Measurements from ENCODE around the gene MPRIP.

Gene MPRIP

DNA sequence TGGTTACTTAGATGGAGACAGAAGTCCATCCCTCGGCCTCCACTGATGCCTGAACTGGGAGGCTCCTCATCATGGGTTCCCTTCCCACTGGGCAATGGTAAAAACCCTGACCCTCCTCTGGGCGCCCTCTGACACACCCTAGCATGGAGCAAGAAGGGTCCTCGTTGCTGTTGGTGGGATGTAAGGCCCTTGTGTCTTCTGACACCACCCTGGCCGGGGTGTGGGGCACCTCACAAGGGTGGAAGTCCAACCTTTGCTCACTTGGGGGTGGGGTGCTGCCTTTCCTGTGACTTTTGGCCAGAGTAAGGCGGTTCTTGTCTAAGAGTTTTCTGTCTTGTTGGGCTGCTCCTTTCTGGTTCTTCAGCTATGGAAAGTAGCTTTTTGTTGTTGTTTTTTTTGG, 28.7 kb downstream of the MPRIP start:
- DNase-seq (ENCODE audit: low read depth): no peak

DNA sequence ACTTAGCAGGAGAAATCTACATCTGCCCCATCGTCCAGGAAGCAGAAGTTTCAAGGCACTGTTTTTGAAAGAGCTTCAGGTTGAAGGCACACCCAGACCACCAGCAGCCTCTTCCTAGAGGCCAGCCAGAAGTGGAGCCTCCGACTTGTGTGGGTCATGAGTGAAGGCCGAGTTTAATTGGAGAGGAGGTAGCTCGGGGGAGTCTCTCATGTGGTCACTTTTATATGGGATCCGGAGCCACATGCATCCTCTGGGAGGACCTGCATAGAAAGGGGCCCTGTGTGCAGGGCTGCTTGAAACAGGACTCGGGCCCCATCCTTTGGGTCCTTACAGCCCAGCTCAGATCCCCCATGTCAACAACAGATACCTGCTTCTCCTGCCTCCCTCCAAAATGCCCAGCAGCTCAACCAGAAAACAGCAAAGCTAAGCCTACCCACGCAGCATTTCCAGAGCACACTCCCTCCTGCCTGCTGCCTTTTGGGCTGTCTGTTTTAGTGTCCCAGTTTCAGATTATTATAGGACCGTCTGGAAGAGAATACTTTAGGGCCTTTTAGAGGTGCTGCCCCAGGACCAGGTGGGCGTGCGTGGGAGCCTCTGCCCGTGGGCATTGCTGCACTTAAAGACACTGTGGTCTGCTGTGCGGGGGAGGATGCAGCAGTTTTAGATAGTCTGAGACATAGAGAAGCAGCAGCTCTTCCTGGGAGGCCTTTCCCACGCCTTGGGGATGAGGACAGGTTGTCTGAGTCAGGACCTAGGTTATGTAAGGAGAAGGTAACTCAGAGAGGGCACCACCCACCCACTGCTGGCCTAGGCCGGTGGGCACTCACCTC, 29.5 kb downstream of the MPRIP start:
- DNase-seq (ENCODE audit: low read depth): no peak

DNA sequence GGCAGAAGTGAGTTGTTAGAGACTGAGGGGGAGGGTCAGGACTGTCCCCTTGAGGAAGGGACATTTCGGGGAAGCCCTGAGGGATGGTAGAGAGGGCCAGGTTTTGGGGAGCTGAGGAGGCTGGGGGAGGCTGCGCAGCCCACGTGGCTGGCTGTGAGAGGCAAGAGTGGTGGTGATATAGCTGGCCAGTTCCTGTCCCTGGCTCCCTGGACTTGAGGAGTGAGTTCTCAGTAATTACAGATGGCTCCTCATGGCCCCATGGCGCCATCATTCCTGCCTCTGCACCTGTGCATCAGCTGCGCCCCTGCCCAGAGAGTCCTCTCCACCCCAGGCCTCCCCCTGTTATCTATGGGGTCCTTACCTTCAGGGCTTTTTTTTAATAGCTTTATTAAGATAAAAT, 30.3 kb downstream of the MPRIP start:
- no peak for DNase-seq (ENCODE audit: low read depth)

DNA sequence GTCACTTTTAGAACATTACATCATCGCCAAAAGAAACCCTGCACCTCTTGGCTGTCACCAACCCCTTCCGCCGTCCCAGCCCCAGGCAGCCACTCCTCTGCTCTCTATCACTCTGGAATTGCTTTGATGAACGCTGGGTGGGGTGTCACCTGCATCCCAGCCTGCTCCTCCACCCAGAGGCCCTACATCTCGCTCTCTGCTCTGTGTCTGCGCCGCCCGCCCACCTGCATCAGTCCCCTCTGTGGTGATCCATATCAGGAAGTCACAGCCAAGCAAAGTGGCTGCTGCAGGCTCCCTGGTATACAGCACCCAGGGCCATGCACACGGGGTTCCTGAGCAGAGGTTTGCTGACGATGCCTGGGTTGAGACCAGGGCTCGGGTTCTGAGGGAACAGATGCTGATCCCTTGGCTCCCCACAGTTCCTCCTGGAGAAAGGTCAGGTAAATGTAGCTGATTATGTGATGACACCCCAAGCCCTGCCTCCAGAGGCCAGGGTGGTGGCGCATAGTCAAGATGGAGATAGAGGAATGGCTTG, 30.8 kb downstream of the MPRIP start:
- DNase-seq (ENCODE audit: low read depth): no peak

DNA sequence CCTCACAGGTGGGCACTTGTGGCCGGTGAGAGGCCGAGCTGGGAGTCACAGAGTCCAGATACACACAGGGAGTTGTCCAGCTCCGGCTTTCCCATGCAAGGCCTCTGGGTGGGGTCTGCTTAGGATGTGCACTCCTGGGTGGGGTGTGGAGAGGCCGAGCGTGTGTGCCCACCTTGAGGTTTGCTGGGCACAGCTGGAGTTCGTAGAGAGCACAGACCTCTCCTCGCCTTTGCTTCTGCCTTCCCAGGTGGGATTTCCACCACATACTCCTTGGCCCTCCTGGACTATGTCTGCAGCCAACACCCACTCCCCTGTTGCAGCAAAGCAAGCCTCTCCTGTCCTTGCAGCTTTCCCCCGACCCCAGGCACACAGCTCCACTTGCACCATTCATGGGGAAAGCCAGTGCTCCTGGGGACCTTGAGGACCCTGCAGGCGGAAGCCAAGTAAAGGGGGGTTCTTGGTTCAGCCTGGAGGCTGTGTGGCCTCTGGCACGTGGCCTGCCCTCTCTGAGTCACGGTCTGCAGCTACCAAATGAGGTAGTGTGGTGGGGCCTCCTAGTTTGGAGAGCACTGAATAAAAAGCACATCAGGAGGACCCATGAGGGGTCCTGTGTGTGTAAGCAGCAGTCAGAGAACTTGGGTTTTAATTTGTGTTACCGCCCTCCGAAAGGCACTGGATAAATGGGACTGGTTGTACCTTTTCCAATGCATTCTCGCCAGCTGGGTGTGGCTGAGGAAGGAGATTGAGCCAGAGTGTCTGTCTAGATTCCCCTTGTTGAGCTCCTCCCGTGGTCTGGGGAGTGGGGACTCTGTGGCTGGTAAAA, 31.5 kb downstream of the MPRIP start:
- DNase-seq (ENCODE audit: low read depth): no peak

DNA sequence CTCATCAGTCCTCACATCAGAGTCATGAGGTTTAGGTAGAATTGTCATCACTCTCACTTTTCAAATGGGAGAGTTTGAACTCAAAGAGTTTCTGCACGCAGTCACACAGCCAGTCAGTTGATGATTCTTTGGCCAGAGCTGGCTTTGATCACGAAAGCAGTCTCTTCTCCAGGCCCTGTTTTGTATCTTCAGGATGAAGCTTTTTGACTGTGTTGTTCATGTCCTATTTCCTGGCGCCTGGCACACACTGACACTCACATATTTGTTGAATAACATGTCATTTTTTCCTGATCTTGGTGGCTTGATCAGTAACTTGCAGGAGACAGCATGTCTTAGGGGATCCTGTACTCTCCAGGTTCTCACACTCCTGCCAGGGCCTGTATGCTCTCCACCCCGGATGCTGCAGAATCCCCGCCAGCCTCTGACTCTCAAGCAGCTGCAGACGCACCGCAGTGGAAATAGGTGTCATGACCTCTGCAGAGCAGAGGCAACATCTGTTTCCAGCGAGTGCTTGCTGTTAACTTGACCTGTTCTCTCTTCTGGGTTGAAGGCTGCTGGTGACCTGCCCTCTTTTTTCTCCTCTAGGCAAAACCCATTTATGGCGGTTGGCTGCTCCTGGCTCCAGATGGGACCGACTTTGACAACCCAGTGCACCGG, 33.0 kb downstream of the MPRIP start:
- DNase-seq (ENCODE audit: low read depth): no peak

DNA sequence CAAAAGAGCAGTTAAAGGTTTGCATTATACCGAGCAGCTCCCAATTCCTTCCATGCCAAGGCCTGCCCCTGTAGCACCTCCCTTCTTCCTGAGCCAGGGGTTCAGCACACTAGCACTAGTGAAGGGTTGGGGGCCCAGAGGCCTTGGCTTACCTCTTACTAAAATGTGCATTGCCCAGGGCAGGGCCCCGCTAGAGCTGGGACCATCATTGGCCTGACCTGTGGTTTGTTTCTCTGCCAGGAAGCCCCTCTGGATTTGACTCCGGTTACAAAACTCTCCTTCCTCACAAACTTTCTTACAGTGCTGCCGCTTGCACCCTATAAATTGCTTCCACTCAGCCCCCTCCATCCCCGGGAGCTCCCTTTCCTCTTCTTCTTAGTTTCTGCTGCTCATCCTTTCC, 33.8 kb downstream of the MPRIP start:
- DNase-seq (ENCODE audit: low read depth): no peak

DNA sequence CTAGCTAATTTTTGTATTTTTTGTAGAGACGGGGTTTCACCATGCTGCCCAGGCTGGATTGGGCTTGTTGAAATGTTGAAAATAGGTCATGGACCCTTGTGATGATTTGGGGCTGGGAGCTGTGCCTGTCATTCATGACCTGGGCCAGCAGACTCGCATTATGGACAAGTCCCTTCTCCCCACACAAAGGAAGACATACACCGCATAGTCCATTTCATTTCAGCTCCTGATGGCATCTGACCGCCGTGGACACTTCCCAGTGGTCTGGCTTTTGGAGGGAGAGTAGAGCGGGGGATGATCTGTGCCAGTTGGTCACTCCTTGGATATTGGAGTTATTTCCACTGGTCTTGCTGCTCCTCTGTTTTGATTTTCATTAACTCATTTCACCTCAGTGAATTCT, 34.8 kb downstream of the MPRIP start:
- no peak for DNase-seq (ENCODE audit: low read depth)

DNA sequence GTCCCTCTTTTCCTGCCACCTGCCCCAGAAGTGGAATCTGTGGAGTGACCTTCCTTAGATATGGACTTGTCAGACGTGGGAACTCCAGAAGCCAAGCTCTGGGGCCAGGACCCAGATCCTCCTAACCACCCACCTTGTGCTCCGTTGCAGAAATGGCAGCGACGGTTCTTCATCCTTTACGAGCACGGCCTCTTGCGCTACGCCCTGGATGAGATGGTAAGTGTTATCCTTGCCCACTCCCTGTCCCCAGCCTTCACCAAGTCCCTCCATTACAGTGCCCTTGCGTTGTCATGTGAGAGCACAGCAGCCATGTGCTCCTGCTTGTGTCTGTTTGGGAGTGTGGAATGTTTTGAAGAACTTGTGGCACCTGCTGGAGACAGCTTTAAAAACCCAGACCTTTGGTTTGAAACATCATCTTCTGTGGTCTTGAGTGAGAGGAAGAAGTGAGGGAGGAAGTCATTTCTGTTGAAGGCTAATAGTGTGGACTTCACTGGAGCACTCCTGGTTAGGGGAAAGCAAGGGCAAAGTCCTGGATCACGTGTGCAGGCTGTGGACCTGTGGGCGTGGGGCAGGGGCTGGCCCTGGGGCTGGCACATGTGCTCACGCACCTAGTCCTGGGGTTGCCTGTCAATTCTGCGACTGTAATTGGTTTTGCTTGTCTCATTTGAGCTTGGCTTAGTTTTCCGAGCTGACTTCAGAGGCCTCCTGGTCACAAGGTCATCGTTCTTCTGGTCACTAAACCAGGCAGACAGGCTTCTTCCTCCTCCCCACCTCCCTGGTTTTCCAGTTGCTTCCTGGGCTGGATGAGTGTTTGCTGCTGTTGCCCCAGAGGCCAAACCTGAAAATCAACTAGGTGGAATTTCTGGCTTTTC, 35.8 kb downstream of the MPRIP start:
- no peak for DNase-seq (ENCODE audit: low read depth)

DNA sequence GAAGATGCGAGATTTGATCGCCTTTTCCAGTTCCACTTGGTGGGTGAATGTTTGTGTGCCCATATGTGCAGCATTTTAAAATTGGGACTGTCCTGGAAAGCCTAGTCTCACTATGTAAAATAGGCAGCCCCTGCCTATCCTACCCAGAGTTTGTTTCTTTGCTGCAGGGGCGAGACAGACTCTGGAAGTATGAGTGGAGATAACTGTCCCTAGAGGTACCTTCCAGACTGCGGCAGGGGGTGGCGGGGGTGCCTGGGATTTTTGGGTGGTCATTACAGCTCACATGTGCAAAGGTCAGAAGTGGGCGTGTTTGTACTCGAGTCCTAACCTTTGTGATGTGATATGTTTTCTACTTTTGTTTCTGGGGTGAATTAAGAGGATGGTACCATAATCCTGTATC, 36.6 kb downstream of the MPRIP start:
- DNase-seq (ENCODE audit: low read depth): no peak

DNA sequence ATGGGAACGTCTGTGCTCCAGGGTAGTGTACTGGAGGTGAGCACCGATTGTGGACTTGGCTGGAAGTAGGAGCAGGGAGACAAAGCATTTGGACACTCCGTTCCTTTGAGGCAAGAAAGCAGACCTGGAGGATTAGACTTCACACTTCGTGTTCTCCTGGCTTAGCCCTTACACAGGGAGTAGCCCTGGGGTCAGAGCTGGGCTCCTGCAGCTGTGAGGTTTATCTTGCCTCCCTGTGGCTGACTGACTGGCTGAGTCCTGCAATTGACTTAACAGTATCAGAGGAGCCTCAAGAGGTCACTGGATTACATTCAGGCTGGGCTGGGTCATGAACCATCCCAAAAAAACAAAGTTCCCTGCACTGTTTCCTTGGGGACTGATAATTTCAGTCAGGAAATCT, 37.1 kb downstream of the MPRIP start:
- DNase-seq (ENCODE audit: low read depth): no peak

DNA sequence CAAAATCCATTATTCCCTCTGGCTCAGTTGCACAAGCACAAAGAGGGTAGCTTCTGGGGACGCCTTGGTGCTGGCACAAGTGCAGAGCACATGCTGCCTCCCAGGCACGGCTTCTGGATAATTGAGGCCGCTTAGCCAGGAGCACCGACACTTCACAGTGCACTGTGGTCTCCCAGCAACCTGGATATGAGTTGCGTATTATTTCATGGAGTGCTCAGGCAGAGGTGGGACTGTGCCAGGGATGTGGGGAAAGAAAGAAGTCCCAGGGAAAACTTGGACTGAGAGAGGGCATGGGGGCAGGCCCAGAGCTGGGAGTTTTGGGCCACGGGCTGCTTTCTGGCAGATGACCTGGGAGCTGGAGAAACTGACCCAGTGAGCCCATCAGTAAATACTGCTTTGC, 37.5 kb downstream of the MPRIP start:
- no peak for DNase-seq (ENCODE audit: low read depth)

DNA sequence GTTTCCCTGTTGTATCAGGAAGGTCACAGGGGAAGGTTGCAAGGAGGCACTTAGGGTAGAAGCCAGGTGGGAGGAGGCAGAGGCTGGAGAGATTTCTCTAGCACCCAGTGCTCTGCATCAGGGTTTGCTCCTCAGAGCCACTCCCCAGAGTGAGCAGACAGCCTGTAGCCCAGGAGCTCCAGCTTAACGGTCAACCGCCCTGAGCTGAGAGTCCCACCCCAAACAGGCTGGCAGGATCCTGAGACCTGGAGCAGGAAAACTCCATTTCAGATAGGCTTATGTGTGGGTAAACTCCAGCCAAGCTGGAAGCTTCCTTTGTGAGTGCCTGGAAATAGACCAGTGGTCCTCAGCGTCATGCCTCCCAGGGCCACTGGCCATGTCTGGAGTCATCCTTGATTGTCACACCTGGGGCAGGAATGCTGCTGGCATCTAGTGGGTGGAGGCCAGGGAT, 37.9 kb downstream of the MPRIP start:
- no peak for DNase-seq (ENCODE audit: low read depth)

DNA sequence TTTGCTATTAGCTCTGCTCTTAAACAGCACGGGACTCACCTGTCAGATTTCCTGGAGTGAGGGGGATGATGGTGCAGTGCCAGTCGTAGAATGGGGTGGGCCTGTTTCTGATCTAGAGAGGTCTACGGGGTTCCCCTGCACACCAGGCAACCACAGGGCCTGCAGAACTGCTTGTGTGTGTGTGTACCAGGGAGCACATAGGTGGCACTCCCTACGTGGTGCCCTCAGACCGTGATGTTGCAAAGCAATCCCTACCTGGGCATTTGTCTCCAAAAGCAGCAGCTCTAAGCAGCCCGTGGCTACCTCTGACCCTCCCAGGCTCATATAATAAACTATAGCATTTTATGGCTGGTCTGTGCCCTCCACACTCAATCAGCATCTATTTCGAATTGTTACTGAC, 38.5 kb downstream of the MPRIP start:
- no peak for DNase-seq (ENCODE audit: low read depth)

DNA sequence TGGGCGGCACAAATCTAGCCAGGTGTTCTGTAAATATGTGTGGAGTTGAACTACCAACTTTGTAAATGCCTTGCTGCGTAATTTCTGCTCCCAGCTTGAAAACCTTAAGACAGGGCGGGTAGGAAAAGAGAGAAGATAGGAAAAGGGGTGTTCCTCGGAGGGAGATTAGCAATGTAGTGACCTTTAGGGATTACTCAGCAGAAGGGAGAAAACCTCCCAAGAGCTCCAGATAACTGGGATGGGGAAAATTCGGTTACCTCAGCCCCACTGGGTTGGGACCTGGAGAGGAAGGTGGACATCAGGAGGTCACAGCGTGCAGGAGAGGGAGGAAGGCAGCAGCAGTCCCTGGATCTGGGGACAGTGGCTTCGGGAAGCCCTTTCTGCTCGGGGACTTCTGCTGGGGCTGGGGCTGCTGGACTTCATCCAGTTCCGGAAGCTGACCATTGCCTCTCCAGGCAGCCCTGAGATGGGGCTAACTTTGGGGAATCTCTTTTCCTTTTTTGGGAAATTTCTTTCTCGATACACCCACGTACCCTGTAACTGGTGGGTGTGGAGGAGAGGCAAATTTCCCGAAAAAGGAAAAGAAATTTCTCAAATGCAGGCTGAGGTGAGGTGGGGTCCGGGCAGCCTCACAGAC, 39.2 kb downstream of the MPRIP start:
- DNase-seq (ENCODE audit: low read depth): no peak

DNA sequence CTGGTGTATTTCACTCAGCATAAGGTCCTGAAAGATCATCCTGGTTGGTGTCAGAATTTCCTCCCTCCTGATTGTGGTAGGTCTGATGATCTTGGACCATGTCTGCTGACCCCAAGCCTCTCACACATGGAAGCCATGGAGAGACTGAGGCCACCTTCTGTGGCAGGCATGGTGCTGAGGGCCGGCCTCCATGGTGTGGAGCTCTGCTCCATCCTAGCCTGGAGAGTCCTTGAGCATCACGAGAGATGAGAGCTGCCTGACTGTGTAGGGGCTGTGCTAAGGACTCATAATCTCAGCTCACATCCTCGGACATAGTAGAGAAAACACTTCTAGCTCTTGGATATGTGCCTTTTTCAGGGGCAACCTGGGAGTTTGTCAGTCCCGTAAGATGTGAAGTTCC, 40.6 kb downstream of the MPRIP start:
- no peak for DNase-seq (ENCODE audit: low read depth)

DNA sequence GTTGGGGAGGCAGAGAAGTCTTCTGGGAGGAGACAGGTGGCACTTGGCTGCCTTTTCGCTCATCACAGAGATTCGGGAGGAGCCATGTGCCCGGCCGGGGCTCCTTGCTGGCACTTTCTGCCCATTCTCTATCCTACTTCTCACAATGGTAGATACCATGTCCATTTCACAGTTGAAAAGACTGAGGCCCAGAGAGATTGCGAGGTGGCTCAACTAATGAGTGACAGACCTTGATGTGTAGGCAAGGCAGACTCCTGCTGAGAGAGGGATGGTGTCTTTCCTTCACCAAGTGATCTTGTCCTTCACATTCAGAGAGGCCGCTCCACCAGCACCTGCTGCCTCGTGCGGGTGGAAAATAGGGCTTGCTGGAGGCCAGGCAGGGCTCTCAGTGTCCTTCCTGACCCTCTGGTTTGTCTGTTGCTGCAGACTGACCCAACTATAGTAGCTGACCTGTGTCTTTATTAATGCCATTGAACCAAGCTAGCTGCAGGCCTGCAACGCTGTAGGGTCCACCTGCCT, 42.1 kb downstream of the MPRIP start:
- no peak for DNase-seq (ENCODE audit: low read depth)

DNA sequence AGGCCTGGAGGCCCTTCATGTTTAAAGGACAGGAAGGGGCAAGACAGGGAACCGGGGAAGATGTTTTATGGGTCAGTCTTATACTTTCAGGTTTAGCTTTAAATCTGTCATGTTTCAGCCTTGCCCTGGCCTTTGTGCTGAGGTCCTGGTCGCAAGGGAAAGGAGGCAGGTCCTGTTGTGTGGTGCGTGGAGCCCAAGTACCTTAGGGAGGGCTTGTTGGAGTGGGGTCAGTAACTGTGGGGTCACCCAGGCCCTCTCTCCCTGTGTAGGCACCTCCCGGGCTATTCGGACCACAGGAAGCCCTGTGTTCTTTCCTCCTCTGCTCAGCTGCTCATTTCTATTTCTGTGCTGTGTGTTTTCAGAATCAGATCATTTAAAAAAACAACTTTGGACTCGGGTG, 42.7 kb downstream of the MPRIP start:
- DNase-seq (ENCODE audit: low read depth): no peak

DNA sequence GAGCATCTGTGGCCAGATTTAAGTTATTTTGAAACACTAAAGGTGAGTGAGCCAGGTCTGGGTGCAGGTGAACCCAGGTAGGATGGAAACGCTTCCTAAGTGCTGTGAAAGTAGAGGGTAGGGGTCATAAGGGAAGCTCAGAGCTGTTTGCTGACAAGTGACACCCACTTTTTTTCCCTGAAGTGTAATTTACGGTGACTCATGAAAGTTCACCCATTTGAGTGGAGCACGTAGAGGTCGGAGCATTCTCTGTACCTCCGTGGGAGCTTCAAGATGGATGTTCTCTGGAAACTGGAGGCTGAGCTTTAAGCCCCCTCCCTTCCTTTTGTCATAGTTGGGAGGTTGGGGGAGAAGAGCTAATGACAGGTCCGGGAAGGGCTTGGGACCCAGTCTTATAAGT, 44.3 kb downstream of the MPRIP start:
- no peak for DNase-seq (ENCODE audit: low read depth)

DNA sequence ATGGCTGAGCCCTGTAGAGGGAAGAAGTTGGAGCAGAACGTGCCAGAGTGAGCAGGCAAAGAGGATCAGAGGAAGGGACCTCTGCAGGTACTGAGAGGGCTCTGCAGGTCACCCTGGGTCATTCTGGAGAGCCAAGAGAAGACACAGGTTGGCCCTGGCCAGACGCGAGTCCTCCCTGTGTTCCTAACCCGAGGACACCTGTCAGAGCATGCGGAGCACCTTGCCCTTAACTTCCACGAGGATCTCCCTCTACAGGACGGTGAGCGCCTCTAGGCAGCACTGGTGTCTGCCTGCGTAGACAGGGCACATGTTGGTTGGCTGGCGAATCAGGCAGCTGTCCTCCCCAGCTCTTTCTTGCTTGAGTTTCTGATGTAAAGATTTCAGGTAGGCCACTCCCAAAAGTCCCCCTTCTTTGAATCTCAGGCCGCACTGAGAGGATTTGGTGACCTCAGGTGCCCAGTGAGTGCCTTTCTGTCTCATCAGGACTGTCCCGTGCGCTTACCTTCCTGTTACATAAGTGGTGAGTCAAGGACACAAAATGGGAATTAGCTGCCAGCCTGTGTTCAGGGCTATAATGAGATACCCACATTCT, 45.3 kb downstream of the MPRIP start:
- no peak for DNase-seq (ENCODE audit: low read depth)

DNA sequence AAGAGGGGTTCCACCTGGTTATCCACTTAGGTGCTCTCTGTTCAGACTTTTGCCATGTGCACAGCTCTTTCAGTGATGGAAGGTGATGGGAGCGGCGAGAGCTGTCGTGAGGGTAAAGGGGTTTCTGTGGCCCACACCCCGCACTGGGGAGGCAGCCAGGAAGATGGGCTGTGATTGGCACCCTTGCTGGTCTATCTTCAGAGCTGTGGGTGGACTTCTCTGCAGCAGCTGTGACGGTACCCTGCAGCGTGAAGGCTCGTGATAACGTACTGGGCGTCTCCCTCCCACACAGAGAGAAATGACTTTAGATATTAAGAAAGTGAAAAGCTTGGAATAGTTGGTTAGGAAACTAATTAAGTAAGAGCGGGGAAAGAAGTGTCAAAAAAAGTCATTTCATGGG, 45.8 kb downstream of the MPRIP start:
- DNase-seq (ENCODE audit: low read depth): no peak
